ENCODE measurements around the gene NIPBL.

GRCh38 chr5:36855141-36855495 lies 21.5 kb upstream of the NIPBL start:
- TF ChIP-seq, protein P1, sequence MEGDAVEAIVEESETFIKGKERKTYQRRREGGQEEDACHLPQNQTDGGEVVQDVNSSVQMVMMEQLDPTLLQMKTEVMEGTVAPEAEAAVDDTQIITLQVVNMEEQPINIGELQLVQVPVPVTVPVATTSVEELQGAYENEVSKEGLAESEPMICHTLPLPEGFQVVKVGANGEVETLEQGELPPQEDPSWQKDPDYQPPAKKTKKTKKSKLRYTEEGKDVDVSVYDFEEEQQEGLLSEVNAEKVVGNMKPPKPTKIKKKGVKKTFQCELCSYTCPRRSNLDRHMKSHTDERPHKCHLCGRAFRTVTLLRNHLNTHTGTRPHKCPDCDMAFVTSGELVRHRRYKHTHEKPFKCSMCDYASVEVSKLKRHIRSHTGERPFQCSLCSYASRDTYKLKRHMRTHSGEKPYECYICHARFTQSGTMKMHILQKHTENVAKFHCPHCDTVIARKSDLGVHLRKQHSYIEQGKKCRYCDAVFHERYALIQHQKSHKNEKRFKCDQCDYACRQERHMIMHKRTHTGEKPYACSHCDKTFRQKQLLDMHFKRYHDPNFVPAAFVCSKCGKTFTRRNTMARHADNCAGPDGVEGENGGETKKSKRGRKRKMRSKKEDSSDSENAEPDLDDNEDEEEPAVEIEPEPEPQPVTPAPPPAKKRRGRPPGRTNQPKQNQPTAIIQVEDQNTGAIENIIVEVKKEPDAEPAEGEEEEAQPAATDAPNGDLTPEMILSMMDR (IDR thresholded peaks at IDR 0.05), result no peak
- no peak for TF ChIP-seq POLR2A (IDR thresholded peaks at IDR 0.05)
